Thyroid gland (tissue), 4 donors: ENCODE results near the gene PLEKHS1. TPM values are rescaled to one million over a fixed set of nuclear protein-coding genes. Genes with fewer than 3 reads are reported as not detected.

ENCODE experiments used
- DNase-seq, 2 donors: peaks; one replicate each; pipeline ENCODE4 v3.0.0-alpha.2; 2019
- H3K27ac ChIP-seq, 3 donors: fragments of 200-600 bp; sonication (generic); 1 replicate in 2 of 3; 2 replicates in 1 of 3; pipeline ENCODE4 v1.5.1; 2016 to 2019; ENCODE audit warnings: mild to moderate bottlenecking in 1 of 3, moderate library complexity in 1 of 3
- H3K27me3 ChIP-seq: fragments of 200-600 bp; sonication (generic); one replicate; pipeline ENCODE4 v1.5.1; 2019
- H3K36me3 ChIP-seq, 2 donors: fragments of 200-600 bp; sonication (generic); one replicate each; pipeline ENCODE4 v1.5.1; 2016 to 2019
- H3K4me1 ChIP-seq, 2 donors: fragments of 200-600 bp; sonication (generic); one replicate each; pipeline ENCODE4 v1.5.1; 2017 to 2019
- H3K4me3 ChIP-seq, 3 donors: fragments of 200-600 bp; sonication (generic); replicated peaks in 1 of 3; 1 replicate in 2 of 3; 2 replicates in 1 of 3; pipeline ENCODE4 v1.5.1; 2016; ENCODE audit warnings: mild to moderate bottlenecking in 1 of 3
- H3K9me3 ChIP-seq: fragments of 200-600 bp; sonication (generic); one replicate; pipeline ENCODE4 v1.5.1; 2017
- POLR2A ChIP-seq, 2 donors: fragments of 450-650 bp; IDR thresholded peaks; one replicate each; pipeline ENCODE4 v1.6.1; 2017; ENCODE audit warnings: antibody characterized with exemption in 2 of 2, mild to moderate bottlenecking in 2 of 2, moderate library complexity in 1 of 2
- WGBS, 2 donors: methylation state at CpG; one replicate each; pipeline ENCODE4 v1.1.5; 2017; 5-methylcytosine and 5-hydroxymethylcytosine counted together
- intact Hi-C: fragments of 100-400 bp; cut with DNase I; formaldehyde crosslinking; loops from one replicate; pipeline ENCODE4 v1.15.1; 2023
- total RNA-seq, 4 donors: library from RNA; depleted of rRNA; stranded (reverse); fragments of >200 nt; gene quantifications; one replicate each; pipeline ENCODE4 v1.2.3, GENCODE V29; 2016
- TF ChIP-seq, protein P1 (sequence below), 6 experiments: fragments of 200-600 bp in 3 of 6; fragments of 450-650 bp in 3 of 6; sonication (generic) in 3 of 6; IDR thresholded peaks; one replicate each; pipeline ENCODE4 v1.5.1; 2016 to 2019; ENCODE audit warnings: antibody characterized with exemption in 6 of 6, mild to moderate bottlenecking in 2 of 6, inconsistent platforms in 1 of 6, moderate library complexity in 1 of 6

Gene PLEKHS1
- total RNA-seq, 4 donors from 2014 or later = not detected

DNA sequence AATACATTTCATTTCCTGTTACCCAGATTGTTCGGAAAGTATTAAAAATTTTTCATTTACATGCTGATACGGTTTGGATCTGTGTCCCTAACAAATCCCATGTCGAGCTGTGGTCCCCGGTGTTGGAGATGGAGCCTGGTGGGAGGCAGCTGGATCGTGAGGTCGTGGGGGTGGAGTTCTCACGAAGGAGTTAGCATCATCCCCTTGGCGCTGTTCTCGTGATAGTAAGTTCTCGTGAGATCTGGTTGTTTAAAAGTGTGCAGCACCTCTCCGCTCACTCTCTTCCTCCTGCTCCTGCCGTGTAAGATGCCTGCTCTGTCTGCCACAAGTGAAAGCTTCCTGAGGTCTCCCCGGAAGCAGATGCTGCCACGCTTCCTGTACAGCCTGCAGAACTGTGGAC is 30.9 kb downstream of the PLEKHS1 start:
- H3K27ac ChIP-seq = no peak overlapping the region
- H3K9me3 ChIP-seq = no peaks in the 10 kb centered on the region
- H3K27me3 ChIP-seq = no peaks in the 10 kb centered on the region
- H3K4me3 ChIP-seq = no peak overlapping the region
- intact Hi-C loops = no loop called here
- WGBS, 2 donors = 82 to 83% methylated on average over 14 of the region's 14 CpGs
- DNase-seq = no peak
- TF ChIP-seq, protein P1, sequence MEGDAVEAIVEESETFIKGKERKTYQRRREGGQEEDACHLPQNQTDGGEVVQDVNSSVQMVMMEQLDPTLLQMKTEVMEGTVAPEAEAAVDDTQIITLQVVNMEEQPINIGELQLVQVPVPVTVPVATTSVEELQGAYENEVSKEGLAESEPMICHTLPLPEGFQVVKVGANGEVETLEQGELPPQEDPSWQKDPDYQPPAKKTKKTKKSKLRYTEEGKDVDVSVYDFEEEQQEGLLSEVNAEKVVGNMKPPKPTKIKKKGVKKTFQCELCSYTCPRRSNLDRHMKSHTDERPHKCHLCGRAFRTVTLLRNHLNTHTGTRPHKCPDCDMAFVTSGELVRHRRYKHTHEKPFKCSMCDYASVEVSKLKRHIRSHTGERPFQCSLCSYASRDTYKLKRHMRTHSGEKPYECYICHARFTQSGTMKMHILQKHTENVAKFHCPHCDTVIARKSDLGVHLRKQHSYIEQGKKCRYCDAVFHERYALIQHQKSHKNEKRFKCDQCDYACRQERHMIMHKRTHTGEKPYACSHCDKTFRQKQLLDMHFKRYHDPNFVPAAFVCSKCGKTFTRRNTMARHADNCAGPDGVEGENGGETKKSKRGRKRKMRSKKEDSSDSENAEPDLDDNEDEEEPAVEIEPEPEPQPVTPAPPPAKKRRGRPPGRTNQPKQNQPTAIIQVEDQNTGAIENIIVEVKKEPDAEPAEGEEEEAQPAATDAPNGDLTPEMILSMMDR (IDR thresholded peaks at IDR 0.05) = no peak
- no peak for TF ChIP-seq POLR2A (IDR thresholded peaks at IDR 0.05)
- H3K4me1 ChIP-seq = no peaks in the 10 kb centered on the region
- no peaks in the 10 kb centered on the region for H3K36me3 ChIP-seq

GRCh38 chr10:113782986-113783704 is 31.7 kb downstream of the PLEKHS1 start:
- TF ChIP-seq, protein P1 (IDR thresholded peaks at IDR 0.05) = no peak
- no peak for TF ChIP-seq POLR2A (IDR thresholded peaks at IDR 0.05)
- H3K4me3 ChIP-seq = no peak overlapping the region
- 88 to 92% methylated on average over 8 of the region's 8 CpGs for WGBS, 2 donors
- intact Hi-C loops = no loop called here
- no peaks in the 10 kb centered on the region for H3K27me3 ChIP-seq
- H3K36me3 ChIP-seq = no peaks in the 10 kb centered on the region
- no peaks in the 10 kb centered on the region for H3K4me1 ChIP-seq
- DNase-seq = no peak
- H3K27ac ChIP-seq = no peak overlapping the region
- no peaks in the 10 kb centered on the region for H3K9me3 ChIP-seq

- Histone ChIP-seq H3K27me3 (no peaks in the 10 kb centered on the region), H3K4me1 (no peaks in the 10 kb centered on the region), H3K4me3 (no peak overlapping the region), H3K27ac (no peak overlapping the region), H3K9me3 (no peaks in the 10 kb centered on the region), H3K36me3 (no peaks in the 10 kb centered on the region)
- no peak for DNase-seq
- WGBS, 2 donors = 55 to 74% methylated on average over 9 of the region's 9 CpGs
- intact Hi-C loops = no loop called here
- TF ChIP-seq, protein P1 (IDR thresholded peaks at IDR 0.05) = no peak
- no peak for TF ChIP-seq POLR2A (IDR thresholded peaks at IDR 0.05)
Observed at GRCh38 chr10:113788604-113789083, 37.2 kb downstream of the PLEKHS1 start.

GRCh38 chr10:113791691-113792090 is 40.2 kb downstream of the PLEKHS1 start:
- H3K9me3 ChIP-seq = no peaks in the 10 kb centered on the region
- H3K4me3 ChIP-seq = no peak overlapping the region
- no peaks in the 10 kb centered on the region for H3K36me3 ChIP-seq
- DNase-seq = no peak
- no peaks in the 10 kb centered on the region for H3K4me1 ChIP-seq
- TF ChIP-seq POLR2A (IDR thresholded peaks at IDR 0.05) = no peak
- TF ChIP-seq, protein P1 (IDR thresholded peaks at IDR 0.05) = no peak
- no peak overlapping the region for H3K27ac ChIP-seq
- intact Hi-C loops = no loop called here
- 75 to 77% methylated on average over 2 of the region's 2 CpGs for WGBS, 2 donors
- no peaks in the 10 kb centered on the region for H3K27me3 ChIP-seq

DNA sequence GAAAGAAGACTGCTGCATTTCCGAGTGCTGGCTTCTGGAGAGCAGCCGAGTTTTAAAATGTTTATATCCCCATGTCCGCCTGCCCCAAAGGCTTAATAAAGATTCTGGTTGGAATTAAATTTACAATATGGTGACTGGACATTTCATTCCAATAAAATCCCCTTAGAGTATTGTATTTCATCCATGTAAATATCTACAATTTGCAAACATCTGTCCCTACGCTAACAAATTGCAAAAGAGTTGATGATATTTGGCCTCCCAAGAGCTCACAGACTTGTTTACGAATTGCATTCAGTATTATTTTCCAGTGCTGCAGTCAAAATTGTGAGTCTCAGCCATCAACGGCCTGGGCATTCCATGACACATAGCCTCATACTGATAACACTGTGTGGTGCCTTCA is 50.1 kb downstream of the PLEKHS1 start:
- TF ChIP-seq, protein P1 (IDR thresholded peaks at IDR 0.05) = no peak
- no peak for TF ChIP-seq POLR2A (IDR thresholded peaks at IDR 0.05)

More for the DNA sequence above, 50.1 kb downstream of the PLEKHS1 start:
- no peak overlapping the region for H3K27ac ChIP-seq
- intact Hi-C loops = loop anchor here (2.0 kb wide), 1 partner anchor 301 kb away; no protein-coding TSS in a partner anchor
- no peaks in the 10 kb centered on the region for H3K9me3 ChIP-seq
- DNase-seq = no peak
- no peaks in the 10 kb centered on the region for H3K4me1 ChIP-seq
- H3K4me3 ChIP-seq = no peak overlapping the region
- H3K27me3 ChIP-seq = no peaks in the 10 kb centered on the region
- WGBS, 2 donors = 89 to 90% methylated on average over 6 of the region's 6 CpGs
- no peaks in the 10 kb centered on the region for H3K36me3 ChIP-seq
